Spleen (tissue), 11 donors: ENCODE results near the gene AFF4. TPM values are rescaled to one million over a fixed set of nuclear protein-coding genes. Genes with fewer than 3 reads are reported as not detected.
A peak's percentile ranks its signal among the peaks of the same experiment; 100 is the strongest.

Experiments used
- DNase-seq: peaks from one replicate; pipeline ENCODE4 v3.0.0-alpha.2; 2020
- H3K27ac ChIP-seq, 8 donors: fragments of 200-600 bp; sonication (generic) in 7 of 8; 1 replicate in 4 of 8; 2 replicates in 4 of 8; pipeline versions ENCODE4 v1.5.0 to v1.8.0; 2016 to 2021; ENCODE audit warnings: inconsistent platforms in 4 of 8, mild to moderate bottlenecking in 4 of 8, moderate library complexity in 1 of 8
- H3K27me3 ChIP-seq, 7 donors: fragments of 200-600 bp; sonication (generic) in 6 of 7; replicated peaks in 1 of 7; 1 replicate in 4 of 7; 2 replicates in 3 of 7; pipeline versions ENCODE4 v1.5.0 to v1.8.0; 2016 to 2021; ENCODE audit warnings: inconsistent platforms in 3 of 7, mild to moderate bottlenecking in 1 of 7
- H3K36me3 ChIP-seq, 6 donors: fragments of 200-600 bp; sonication (generic) in 5 of 6; 1 replicate in 4 of 6; 2 replicates in 2 of 6; pipeline versions ENCODE4 v1.5.0 to v1.8.0; 2016 to 2021; ENCODE audit warnings: inconsistent platforms in 2 of 6
- H3K4me1 ChIP-seq, 6 donors: fragments of 200-600 bp; sonication (generic) in 5 of 6; 1 replicate in 3 of 6; 2 replicates in 3 of 6; pipeline versions ENCODE4 v1.5.0 to v1.8.0; 2016 to 2021; ENCODE audit warnings: inconsistent platforms in 3 of 6
- H3K4me3 ChIP-seq, 8 donors: fragments of 200-600 bp; sonication (generic) in 7 of 8; 1 replicate in 4 of 8; 2 replicates in 4 of 8; pipeline versions ENCODE4 v1.5.0 to v1.8.0; 2016 to 2021; ENCODE audit warnings: inconsistent platforms in 4 of 8, mild to moderate bottlenecking in 4 of 8, moderate library complexity in 2 of 8
- H3K9me3 ChIP-seq, 8 donors: fragments of 200-600 bp; sonication (generic) in 7 of 8; 1 replicate in 4 of 8; 2 replicates in 4 of 8; pipeline versions ENCODE4 v1.5.0 to v1.8.0; 2016 to 2021; ENCODE audit warnings: inconsistent platforms in 4 of 8
- POLR2A ChIP-seq, 3 donors: fragments of 450-650 bp; IDR thresholded peaks; one replicate each; pipeline ENCODE4 v1.5.1; 2017; ENCODE audit warnings: antibody characterized with exemption in 3 of 3, mild to moderate bottlenecking in 1 of 3
- POLR2AphosphoS5 ChIP-seq, 3 donors: sonication (generic); formaldehyde crosslinking; IDR thresholded peaks; one replicate each; pipeline ENCODE4 v1.5.1; 2017; ENCODE audit warnings: antibody characterized with exemption in 3 of 3
- WGBS, 5 donors: extraction: QIAGEN DNeasy Blood & Tissue Kit in 3 of 5; methylation state at CpG; one replicate each; pipeline versions ENCODE4 v1.1.5 to v1.1.7; 2013 to 2018; 5-methylcytosine and 5-hydroxymethylcytosine counted together
- intact Hi-C: fragments of 100-400 bp; cut with DNase I; formaldehyde crosslinking; loops from one replicate; pipeline ENCODE4 v1.15.0; 2023; ENCODE audit warnings: low total_unique reads
- polyA plus RNA-seq, 3 donors: library from polyadenylated mRNA; stranded (reverse); fragments of 200-250 nt; gene quantifications; one replicate each; pipeline ENCODE4 v1.2.1, GENCODE V29; 2013
- total RNA-seq, 7 donors: library from RNA; depleted of rRNA in 3 of 7; stranded (reverse); fragments of >200 nt in 3 of 7; fragmentation: NEBNext Ultra II Directional in 4 of 7; extraction: Animal tissue kit (Norgen Biotek cat#: 25700) in 4 of 7; gene quantifications; one replicate each; pipeline versions ENCODE4 v1.1.0 to v1.2.1, GENCODE V29; 2016 to 2021
- TF ChIP-seq, protein P1 (sequence below), 11 experiments: fragments of 200-600 bp in 7 of 11; fragments of 450-650 bp in 4 of 11; sonication (generic) in 4 of 11; IDR thresholded peaks in 8 of 11; conservative IDR thresholded peaks in 3 of 11; 1 replicate in 7 of 11; 2 replicates in 4 of 11; pipeline versions ENCODE4 v1.4.0 to v1.8.0; 2016 to 2021; ENCODE audit warnings: antibody characterized with exemption in 11 of 11, inconsistent platforms in 4 of 11, mild to moderate bottlenecking in 1 of 11
- donor health status: healthy with polysubstance abuse.
- donor health status: DM: no; HTN: no; CAD: no; lungs with moderate emphysema.
- donor health status: DM: no; HTN: no; CAD: no.
- donor health status: Bipolar disorder and iron deficiency.
- donor health status: healthy.
- donor health status: DM: no; HTN: no; CAD: no.
- donor health status: DM: yes; HTN: yes; CAD: no.

AFF4 gene
- total and polyA plus RNA-seq, 10 donors, result 5.1 to 84.3 (median 65.1) TPM

DNA sequence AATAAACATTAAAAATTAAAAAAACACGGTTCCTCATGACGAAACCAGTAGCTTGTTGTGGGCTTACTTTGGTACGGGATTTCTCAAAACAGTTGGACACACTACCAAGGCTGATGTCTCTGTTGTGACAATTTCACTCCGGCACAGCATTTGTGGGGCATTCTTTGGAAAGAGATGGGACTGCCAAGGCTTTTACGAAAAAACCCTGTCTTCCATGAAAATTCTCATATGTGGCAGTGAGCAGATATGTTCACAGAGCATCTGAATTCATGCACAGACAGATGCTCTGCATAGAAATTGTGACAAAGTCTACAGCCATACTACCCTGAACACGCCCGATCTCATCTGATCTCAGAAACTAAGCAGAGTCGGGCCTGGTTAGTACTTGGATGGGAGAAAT, 115.2 kb downstream of the AFF4 start:
- Histone ChIP-seq H3K4me3 (no peak overlapping the region), H3K4me1 (no peaks in the 10 kb centered on the region), H3K27ac (no peak overlapping the region), H3K9me3 (no peaks in the 10 kb centered on the region), H3K27me3 (no peaks in the 10 kb centered on the region), H3K36me3 (no peaks in the 10 kb centered on the region)
- intact Hi-C loops, result no loop called here
- WGBS, 5 donors, result 91 to 98% (median 93%) methylated on average over 8 of the region's 8 CpGs
- DNase-seq, result no peak
- TF ChIP-seq, protein P1, sequence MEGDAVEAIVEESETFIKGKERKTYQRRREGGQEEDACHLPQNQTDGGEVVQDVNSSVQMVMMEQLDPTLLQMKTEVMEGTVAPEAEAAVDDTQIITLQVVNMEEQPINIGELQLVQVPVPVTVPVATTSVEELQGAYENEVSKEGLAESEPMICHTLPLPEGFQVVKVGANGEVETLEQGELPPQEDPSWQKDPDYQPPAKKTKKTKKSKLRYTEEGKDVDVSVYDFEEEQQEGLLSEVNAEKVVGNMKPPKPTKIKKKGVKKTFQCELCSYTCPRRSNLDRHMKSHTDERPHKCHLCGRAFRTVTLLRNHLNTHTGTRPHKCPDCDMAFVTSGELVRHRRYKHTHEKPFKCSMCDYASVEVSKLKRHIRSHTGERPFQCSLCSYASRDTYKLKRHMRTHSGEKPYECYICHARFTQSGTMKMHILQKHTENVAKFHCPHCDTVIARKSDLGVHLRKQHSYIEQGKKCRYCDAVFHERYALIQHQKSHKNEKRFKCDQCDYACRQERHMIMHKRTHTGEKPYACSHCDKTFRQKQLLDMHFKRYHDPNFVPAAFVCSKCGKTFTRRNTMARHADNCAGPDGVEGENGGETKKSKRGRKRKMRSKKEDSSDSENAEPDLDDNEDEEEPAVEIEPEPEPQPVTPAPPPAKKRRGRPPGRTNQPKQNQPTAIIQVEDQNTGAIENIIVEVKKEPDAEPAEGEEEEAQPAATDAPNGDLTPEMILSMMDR (IDR thresholded peaks at IDR 0.05 in 8 of 11, conservative IDR thresholded peaks at IDR 0.05 in 3 of 11), result no peak
- no peak for TF ChIP-seq POLR2A (IDR thresholded peaks at IDR 0.05)
- no peak for TF ChIP-seq POLR2AphosphoS5 (IDR thresholded peaks at IDR 0.05)

DNA sequence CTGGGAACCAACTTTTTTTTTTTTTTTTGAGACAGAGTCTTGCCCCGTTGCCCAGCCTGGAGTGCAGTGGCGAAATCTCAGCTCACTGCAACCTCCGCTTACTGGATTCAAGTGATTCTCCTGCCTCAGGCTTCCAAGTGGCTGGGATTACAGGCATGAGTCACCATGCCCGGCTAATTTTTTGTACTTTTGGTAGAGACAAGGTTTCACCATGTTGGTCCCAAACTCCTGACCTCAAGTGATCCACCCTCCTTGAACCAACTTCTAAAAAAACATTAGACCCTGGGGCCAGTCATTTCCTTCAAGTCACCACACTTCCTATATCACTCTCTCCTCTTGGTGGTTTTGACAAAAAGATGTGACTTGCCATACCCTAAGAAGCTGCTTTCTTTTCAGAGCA, 122.1 kb downstream of the AFF4 start:
- Histone ChIP-seq H3K36me3 (no peaks in the 10 kb centered on the region), H3K27me3 (no peaks in the 10 kb centered on the region), H3K4me3 (no peak overlapping the region), H3K4me1 (peaks cover 0 to 10% (median 0%) of the 10 kb centered on the region in 6 donors), H3K9me3 (no peaks in the 10 kb centered on the region), H3K27ac (no peak overlapping the region)
- TF ChIP-seq POLR2AphosphoS5 (IDR thresholded peaks at IDR 0.05), result no peak
- TF ChIP-seq, protein P1 (IDR thresholded peaks at IDR 0.05 in 8 of 11, conservative IDR thresholded peaks at IDR 0.05 in 3 of 11), result no peak
- no peak for TF ChIP-seq POLR2A (IDR thresholded peaks at IDR 0.05)
- intact Hi-C loops, result no loop called here
- 68 to 95% (median 84%) methylated on average over 4 of the region's 4 CpGs for WGBS, 5 donors
- no peak for DNase-seq

DNA sequence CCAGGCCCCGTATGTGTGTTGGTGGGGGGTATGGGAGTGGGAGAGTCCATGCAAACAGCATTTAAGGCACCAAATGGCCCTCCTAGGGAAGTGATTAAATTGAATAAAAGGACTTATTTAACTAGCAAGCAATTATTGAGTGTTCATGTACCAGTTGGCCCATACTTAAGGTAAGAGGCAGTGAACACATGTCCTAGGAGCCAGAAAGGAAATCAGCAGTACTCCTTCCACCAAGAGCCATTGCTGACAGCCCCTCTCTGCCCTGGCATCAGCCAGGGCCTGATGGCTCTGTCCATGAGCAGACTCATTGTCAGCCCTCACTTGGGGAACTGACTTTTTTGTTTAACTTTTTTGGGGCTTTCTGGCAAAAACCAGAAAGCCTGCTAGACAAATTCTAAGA, 122.5 kb downstream of the AFF4 start:
- Histone ChIP-seq H3K4me1 (peaks cover 0 to 10% (median 0%) of the 10 kb centered on the region in 6 donors), H3K9me3 (no peaks in the 10 kb centered on the region), H3K27ac (peak overlapping the region in 1 of 8 donors; percentile 48), H3K4me3 (no peak overlapping the region), H3K27me3 (no peaks in the 10 kb centered on the region), H3K36me3 (no peaks in the 10 kb centered on the region)
- TF ChIP-seq, protein P1 (IDR thresholded peaks at IDR 0.05 in 8 of 11, conservative IDR thresholded peaks at IDR 0.05 in 3 of 11), result no peak
- no peak for TF ChIP-seq POLR2A (IDR thresholded peaks at IDR 0.05)
- TF ChIP-seq POLR2AphosphoS5 (IDR thresholded peaks at IDR 0.05), result no peak
- 61 to 86% (median 78%) methylated on average over 1 of the region's 1 CpG for WGBS, 5 donors
- DNase-seq, result no peak
- intact Hi-C loops, result no loop called here

DNA sequence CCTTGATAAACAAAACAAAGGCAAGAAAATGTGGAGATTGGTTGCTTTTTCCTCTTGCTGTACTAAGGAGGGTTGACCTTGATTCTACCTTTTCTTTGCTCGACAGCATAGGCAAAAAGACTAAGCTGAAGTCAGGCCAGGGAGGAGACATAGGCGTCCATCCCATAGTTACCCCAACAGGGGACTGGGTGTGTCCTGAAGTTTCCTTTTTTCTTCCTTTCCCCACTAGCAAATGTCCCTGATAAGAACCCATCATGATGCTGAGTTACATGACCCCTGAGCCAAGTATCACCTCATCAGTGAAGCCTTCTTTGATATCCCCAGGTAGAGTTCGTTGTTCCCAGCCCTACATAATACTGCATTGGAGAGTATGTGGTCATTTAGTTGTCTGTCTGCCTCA, 123.1 kb downstream of the AFF4 start:
- Histone ChIP-seq H3K4me1 (peaks cover 0 to 10% (median 0%) of the 10 kb centered on the region in 6 donors), H3K27ac (peak overlapping the region in 1 of 8 donors; percentile 48), H3K9me3 (no peaks in the 10 kb centered on the region), H3K36me3 (no peaks in the 10 kb centered on the region), H3K27me3 (no peaks in the 10 kb centered on the region), H3K4me3 (no peak overlapping the region)
- TF ChIP-seq, protein P1 (IDR thresholded peaks at IDR 0.05 in 8 of 11, conservative IDR thresholded peaks at IDR 0.05 in 3 of 11), result no peak
- no peak for TF ChIP-seq POLR2AphosphoS5 (IDR thresholded peaks at IDR 0.05)
- no peak for TF ChIP-seq POLR2A (IDR thresholded peaks at IDR 0.05)
- no peak for DNase-seq
- intact Hi-C loops, result no loop called here
- WGBS, 5 donors, result 68 to 82% (median 77%) methylated on average over 3 of the region's 3 CpGs
